GM18867 (cell line): ENCODE results near the gene BCAT1.
"Not testable (repeated sequence)": the region's sequence is repeated elsewhere in the genome, so short reads cannot be mapped to it uniquely, and the experiment has no call there.

Experiments used
- ATAC-seq: cut with Tn5 transposase; IDR thresholded peaks from one replicate; pipeline ENCODE4 v1.9.1; 2021; ENCODE audit warnings: mild to moderate bottlenecking, moderate library complexity; ENCODE audit not compliant: unreplicated experiment

The BCAT1 gene

DNA sequence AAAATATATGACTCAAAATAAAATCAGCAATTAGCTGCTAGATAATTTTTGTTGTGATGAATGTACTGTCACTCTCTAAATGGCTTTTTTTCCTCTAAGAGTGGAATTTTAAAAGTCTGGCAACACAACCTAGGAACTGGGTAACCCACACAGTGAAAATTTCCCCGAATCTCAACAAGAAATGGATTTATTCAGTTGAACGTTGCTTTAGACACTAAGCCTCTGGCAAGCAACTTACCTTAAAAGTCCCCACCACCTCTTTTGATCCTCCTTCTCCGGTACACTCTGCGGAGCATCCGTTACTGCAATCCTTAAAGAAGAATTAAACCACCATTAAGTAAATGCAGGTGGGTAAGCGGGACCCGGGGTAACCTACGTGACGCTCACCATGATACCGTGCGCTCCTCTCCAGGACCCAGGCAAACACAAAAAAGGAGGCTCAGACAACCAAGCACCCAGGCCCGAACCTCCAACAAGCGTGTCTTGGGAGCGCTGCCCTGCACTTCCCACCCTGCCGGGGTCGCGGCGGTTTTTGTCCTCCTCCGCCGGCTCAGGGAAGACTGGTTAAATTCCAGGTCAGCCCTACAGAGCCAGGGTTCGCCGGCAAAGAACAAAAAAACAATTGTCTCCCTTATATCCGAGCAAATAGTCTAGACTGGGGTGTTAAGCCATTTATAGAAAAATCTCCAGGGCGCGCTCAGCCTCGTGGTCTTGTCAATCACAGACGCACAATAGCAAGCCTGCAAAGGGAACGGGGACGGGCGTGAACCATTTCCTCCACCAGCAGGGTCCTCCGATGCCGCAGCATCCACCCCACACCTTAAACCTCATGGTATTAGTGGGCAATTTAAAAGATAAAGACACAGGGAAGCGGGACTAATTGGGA is 47.1 kb downstream of the BCAT1 start:
- ATAC-seq = no peak

DNA sequence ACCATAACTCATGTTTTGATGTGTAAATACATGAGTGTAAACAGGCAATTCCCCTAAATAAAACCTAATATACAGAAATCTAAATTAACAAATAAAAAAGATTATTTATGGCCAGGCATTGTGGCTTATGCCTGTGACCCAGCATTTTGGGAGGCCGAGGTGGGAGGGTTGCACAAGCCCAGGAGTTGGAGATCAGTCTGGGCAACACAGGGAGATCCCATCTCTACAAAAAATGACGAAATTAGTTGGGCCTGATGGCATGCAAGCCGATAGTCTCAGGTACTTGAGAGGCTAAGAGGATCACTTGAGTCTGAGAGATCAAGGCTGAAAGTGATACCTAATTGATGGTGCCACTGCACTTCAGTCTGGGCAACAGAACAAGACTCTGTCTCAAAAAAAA is 48.7 kb downstream of the BCAT1 start:
- no peak for ATAC-seq

DNA sequence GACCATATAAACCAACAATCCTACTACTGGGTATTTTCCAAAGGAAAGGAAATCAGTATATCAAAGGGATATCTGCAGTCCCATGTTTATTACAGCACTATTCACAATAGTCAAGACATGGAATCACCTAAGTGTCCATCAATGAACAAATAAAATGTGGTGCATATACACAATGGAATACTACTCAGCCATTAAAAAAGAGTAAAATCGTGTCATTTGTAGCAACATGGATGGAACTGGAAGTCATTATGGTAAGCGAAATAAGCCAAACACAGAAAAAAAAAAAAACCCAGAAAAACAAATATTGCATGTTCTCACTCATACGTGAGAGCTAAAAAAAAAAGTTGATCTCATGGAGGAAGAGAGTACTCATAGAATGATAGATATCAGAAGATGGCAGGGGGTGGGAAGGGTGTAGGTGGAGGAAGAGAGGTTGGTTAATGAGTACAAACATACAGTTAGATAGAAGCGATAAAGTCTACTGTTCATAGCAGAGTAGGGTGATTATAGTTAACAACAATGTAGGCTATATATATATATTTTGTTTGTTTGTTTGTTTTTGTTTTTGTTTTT is 49.3 kb downstream of the BCAT1 start:
- no peak for ATAC-seq

DNA sequence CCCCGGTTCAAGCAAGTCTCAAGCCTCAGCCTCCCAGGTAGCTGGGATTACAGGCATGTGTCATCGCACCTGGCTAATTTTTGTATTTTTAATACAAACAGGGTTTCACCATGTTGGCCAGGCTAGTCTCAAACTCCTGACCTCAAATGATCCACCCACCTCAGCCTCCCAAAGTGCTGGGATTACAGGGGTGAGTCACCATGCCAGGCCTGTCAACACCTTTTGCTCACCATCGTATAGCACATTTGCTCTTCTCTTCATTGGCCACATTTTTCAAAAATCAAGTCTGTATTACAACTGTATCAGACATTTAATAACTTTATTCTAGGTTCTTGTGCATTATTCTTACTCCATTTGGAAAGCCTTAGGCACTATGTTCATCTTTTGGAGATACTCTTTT is 50.3 kb downstream of the BCAT1 start:
- ATAC-seq = no peak

DNA sequence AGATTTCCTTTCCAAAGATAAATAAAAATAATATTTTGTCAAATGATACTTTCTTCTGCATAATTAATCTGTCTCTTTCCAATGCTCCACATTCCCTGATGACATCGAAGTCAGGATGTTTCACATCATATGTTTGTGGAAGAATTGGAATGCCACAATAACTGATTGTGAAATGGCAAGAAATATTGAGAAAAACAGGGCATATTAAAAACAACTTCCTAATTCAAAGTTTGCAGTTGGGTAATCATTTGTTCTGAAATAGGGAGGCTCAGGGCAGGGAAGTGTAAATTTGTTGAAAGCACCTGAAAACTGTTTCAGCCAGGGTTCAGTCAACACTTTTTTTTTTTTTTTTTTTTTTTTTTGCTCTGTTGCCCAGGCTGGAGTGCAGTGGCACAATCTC is 50.7 kb downstream of the BCAT1 start:
- ATAC-seq = no peak

DNA sequence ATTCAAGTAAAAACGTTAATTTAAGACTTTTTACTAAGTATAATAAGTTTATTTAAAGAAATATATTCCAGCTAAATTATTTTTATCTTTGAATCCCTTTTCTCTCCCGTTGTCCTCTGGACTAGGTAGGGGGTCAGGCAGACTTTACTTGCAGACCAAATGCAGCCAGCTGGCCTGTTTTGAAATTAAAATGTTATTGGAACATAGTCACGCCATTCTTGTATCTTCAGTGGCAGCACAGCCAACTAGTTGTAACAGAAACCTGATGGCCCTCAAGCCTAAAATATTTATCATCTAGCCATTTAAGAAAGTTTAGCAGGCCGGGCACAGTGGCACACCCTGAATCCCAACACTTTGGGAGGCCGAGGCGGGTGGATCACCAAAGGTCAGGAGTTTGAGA is 52.7 kb downstream of the BCAT1 start:
- no peak for ATAC-seq

DNA sequence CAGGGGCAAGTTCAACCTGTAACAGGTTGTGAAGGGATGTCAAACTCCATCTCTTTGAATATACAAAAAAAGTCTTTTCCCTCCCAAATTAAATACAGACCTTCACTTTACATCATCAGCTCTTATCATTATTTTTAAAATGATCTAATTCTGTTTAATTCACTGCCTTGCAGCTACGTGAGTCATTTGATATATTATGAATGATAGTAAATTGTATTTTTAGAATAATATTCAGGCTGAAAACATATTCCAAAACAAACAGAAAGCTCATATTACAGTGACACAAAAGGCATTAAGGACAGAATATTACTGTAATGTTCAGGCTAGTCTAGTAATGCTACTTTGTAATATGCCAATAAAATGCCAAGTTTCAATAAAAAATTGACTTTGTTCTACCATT is 53.3 kb downstream of the BCAT1 start:
- no peak for ATAC-seq

DNA sequence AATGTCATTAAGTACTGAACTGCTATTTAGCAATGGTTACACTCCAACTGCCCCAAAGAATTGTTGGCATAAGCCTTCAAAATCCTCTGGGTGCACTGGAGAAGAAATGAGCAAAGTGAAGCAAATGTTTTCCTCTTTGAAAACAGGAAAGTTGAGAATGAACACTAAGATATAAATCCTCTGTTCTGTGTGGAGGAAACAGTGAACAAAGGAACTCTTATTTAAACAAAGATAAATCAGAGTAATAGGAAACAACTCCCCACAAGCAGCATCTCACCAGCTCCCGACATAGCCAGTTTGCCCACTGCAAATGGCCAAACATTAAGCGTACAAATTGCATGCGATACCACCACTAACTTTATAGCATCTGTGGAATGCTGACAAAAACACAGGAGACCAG is 54.0 kb downstream of the BCAT1 start:
- ATAC-seq = no peak

DNA sequence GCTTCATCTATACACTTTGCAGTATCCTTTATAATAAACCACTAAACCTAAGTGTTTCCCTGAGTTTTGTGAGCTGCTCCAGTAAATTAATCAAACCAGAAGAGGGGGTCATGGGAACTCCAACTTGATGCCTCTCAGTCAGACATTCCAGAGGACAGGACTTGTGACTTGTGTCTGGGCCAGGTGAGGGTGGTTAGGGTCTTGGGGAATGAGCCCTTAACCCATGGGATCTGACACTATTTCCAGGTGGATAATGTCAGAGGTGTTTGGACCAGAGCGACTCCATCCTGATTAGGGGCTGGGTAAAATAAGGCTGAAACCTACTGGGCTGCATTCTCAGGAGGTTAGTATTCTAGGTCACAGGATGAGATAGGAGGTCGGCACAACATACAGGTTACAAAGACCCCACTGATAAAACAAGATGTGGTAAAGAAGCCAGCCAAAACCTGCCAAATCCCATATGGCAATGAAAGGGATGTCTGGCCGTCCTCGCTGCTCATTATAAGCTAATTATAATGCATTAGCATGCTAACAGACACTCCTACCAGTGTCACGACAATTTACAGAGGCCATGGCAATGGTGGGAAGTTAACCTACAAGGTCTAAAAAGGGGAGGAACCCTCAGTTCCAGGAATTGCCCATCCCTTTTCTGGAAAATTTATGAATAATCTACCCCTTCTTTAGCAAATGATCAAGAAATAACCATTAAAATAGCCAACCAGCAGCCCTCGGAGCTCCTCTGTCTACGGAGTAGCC is 58.7 kb downstream of the BCAT1 start:
- ATAC-seq = no peak

DNA sequence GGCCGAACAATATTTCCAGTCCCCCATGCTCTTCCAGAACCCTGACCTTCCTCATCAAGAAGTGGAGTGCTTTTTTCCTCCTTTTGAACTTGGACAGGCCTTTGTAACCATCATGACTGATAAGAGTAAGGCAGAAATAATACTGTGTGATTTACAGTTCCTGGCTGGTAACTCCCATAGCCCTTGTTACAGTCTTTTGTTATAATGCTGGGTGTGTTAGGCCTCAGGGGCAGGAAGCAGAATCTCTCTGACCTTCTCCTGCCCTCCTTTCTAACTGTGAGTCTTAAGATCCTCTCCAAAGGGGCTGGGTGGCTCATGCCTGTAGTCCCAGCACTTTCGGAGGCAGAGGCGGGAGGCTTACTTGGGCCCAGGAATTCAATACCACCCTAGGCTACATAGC is 59.5 kb downstream of the BCAT1 start:
- ATAC-seq = no peak

DNA sequence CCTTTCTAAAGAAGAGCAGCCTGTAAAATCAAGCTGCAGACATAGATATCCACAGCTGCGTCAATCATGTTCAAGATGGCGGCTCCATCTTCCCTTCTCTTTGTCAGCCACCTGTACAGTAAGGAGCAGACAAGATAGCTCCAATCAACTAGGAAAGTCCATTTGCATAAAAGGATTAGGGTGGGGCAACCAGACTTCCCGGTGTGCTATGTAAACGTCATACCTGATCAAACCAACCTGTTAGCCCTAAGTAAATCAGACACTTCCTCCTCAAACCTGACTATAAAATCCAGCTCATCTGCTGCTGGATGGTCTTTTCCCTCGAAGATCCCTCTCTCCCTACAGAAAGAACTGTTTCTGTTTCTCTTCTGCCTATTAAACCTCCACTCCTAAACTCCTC is 60.1 kb downstream of the BCAT1 start:
- no peak for ATAC-seq

DNA sequence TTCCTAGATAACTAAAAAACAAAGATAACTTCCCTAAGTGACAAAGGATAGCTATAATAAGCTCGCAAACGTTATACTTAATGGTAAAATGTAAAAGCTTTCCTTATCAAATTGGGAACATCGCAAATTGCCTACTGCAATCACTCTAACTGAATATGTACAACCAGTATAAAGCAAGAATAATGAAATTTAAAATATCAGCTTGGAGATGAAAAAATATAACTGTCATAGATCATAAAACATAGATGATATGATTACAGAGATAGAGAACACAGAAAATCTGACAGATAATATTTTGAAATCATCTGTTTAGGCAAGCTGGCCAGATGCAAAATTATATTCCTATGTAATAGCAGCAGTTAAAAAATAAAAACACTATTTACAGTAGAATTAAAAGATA is 64.0 kb downstream of the BCAT1 start:
- ATAC-seq = no peak

DNA sequence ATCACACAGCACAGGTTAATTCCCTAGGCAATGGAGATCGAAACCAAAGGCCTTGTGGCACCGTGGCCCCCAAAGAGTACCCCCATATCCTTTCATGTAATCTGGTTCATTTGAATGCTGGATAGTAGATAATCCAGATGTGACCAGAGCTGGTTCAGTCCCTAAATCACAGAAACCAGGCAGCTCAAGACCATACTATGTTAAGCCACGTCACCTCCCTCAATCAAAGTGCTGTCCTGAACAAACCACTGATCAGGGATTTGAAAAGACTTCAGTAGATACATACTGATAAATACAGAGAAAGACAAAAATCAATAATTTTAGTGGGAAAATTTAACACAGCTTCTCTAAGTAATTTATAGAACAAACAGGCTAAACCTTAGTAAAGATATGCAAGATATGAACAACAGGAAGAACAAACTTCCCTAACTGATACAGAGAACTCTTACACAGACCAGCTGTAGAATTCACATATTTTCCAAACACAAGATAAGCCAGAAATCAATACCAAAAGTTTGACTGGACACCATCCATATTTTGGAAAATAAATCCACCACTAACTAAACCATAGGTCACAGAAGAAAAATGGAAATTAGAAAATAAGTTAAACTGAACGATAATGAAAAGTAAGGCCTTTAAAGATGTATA is 67.1 kb downstream of the BCAT1 start:
- ATAC-seq = no peak

DNA sequence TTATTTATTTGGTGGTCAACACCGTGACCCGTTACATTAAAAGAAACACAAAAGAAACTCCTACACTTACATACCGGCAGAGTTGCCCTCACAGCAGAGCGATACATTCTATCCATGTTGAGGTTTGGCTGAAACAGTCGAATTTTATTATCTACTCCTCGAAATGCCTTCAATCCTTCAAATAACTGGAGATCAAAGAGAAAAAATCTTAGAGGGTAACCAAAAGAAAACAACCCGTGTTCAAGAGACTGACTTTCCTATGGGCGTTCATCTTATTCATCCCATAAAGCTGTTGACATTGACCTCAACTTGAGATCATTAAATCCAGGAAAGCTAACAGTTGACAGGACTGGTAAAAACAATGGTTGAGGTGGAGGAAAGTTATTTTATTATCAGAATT is 67.7 kb downstream of the BCAT1 start:
- ATAC-seq = no peak

DNA sequence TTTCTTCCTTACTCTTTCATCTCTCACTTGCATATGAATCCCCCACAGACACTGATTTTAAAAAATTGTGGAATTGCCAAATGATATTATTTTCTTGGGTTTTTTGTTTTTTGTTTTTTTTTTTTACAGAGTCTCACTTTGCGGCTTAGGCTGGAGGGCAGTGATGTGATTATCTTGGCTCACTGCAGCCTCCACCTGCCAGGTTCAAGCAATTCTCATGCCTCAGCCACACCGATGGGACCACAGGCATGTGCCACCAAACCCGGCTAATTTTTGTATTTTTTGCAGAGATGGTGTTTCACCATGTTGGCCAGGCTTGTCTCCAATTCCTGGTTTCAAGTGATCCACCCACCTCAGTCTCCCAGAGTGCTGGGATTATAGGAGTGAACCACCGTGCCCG is 68.2 kb downstream of the BCAT1 start:
- no peak for ATAC-seq

DNA sequence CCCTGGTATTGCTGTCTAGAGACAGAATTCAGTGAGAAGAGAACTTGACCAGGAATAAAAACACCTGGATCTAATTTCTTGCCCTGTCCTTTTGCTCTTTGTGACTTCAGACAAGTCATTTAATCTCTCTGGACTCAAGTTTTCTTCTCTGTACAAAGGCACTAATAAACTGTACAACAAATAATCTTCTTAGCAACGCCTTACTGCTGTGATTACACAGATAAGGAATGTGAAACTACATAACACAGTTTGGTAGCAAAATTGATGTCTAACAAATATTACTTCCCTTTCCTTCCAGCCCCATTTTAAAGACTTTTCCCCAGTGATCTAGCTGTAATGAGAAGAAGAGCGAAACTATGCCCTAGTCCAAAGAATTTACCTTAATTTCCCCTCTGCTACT is 69.3 kb downstream of the BCAT1 start:
- no peak for ATAC-seq

DNA sequence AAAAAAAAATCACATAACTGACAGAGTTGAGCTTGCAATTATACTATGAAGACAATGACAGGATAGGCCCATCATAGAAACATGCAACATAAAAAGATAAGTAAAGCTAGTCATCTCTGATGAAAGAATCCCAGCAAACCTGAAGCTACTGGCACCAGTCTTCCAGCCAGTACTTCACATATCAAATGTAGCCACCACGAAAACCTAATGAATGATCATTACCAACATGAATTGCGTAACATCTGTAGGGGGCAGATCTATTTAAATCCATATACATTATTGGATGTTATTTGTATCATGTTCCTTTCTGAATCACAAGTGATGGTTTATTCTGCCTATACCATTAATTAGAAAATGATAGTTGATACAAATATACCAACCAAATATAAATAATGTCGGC is 73.9 kb downstream of the BCAT1 start:
- no peak for ATAC-seq

DNA sequence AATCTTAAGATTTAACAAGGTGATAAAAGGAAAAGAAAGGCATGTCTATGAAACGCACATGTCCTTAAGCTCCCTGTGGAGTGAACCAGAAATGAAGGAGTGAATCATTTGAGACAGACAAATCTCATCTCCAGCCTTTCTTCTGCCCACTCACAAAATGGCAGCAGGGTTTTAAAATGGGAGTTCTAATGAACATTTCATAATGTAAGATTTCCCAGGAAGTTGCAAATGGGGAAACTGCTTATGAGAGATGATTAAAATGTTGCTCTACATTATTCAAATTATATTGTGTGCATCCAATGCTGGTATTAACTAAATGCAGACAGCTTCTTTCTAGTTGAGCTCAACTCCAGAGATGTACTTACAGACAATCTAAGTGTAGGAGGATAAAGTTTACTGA is 76.7 kb downstream of the BCAT1 start:
- ATAC-seq = no peak

DNA sequence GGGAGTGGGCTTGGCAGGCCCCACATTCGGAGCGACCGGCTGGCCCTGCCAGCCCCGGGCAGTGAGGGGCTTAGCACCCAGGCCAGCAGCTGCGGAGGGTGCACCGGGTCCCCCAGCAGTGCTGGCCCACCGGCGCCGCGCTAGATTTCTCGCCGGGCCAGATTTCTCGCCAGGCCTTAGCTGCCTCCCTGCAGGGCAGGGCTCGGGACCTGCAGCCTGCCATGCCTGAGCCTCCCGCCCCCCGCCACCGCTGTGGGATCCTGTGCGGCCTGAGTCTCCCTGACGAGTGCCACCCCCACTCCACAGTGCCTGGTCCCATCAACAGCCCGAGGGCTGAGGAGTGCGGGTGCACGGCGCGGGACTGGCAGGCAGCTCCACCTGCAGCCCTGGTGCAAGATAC is 82.8 kb downstream of the BCAT1 start:
- not testable (repeated sequence) for ATAC-seq

DNA sequence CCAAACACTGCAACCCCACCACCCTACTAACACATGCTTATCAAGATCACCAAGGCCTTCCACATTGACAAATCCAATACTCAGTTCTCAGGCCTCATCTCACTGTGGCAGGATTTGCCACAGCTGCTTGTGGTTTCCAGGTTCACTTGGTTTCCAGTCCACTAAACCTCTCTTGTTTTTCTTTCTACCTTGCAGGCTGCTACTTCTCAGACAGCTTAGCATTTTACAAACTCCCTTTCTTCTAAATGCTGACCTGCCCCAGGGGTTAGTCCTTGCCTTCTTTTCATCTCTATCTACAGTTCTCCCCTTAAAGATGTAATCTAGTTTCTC is 84.1 kb downstream of the BCAT1 start:
- no peak for ATAC-seq

DNA sequence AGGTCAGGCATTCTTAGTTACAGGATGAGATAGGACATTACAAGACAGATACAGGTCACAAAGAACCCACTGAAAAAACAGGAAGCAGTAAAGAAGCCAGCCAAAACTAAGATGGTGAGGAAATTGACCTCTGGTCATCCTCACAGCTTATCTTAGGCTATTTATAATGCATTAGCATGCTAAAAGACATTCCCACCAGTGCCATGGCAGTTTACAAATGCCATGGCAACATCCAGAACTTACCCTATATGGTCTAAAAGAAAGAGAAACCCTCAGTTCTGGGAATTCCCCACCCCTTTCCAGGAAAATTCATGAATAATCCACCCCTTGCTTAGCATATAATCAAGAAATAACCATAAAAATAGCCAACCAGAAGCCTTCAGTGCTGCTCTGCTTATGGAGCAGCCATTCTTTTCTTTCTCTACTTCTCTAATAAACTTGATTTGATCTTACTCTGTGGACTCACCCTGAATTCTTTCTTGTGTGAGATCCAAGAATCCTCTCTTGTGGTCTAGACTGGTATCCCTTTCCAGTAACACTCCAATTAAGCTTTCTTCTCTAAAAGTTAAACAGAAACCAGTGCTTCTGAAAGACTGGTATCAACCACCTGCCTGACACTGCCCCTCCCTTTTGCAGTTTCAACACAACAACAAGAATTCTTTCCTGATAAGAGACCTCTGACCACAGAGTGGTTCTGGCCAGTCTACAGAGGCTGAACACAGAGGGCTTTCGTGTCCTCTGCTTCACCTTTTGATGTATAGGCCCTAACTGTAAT is 86.9 kb downstream of the BCAT1 start:
- ATAC-seq = peak; percentile 94
